Measurements from ENCODE around the gene NAT10.

Gene NAT10

DNA sequence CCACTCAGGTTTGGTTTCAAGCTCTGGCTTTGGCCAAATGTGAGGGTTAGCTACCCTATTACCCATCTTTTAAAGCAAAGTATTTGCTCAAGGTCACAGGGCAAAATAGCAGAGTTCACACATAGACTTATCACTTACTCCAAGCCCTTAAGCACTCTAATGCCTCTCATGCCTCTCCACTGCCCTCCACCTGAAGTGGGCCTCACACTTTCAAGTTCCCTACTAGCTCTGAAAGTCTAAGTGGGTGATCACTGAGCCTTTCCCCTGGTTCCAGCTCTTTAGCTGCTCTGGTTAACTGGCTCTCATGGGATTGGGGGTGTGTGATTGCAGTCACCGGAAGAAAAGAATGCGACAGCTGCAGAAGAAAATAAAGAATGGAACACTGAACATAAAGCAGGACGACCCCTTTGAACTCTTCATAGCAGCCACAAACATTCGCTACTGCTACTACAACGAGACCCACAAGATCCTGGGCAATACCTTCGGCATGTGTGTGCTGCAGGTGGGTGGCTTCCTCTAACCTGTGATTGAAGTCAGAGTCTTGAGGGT lies 6.4 kb downstream of the NAT10 start:
- DNase-seq: no peak

DNA sequence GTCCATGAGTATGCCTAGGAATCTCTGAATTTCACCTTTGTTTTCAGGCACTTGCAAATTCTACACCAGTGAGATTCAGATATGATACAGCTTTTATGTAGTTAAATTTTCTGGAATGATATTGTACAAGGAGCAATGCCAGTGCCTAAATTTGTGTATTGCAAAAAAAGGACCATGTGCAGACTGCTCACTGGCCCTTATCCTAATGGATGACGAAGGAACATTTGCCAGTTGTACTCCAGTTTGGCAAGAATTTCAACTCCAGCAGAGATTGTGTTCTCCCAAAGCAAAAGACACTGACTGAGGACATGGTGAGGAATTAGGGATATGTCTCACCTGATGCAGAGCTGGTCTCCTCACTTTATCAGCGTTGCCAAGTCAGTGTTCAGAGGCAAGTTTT lies 8.6 kb downstream of the NAT10 start:
- DNase-seq: no peak

DNA sequence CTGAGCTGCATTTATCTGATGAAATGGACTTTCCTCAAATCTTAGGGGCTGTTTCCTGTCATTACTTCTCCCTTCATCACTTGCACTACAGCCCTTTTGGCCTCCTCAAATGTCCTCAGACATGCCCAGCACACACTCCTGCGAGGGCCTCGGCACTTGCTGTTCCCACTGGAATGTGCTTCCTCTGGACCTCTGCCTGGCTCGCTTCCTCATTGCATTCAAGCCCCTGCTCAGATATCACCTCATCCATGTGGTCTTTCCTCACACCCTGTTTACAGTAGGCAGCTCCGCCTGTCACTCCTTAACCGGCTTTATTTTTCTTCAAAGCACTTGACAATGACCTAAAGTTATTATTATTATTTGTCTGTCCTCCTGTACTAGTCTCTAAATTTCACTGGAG lies 9.0 kb downstream of the NAT10 start:
- no peak for DNase-seq

DNA sequence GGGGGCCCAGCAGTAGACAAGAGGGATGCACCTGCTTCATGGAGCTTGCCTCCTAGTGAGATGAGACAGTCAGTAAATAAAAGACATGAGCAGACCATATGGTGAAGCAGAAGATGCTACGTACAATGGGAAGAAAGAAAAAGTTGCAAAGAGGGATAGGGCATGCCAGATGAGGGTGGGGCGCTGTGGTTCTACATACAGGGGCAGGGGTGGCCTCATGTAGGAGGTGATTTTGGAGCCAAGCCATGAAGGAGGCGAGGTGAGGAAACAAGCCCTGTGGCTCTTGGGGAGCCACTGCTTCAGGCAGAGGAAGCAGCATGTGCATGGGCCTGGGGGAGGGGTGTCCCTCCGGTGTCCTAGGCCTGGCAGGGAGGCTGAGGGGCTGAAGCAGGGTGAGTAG lies 15.2 kb downstream of the NAT10 start:
- no peak for DNase-seq

DNA sequence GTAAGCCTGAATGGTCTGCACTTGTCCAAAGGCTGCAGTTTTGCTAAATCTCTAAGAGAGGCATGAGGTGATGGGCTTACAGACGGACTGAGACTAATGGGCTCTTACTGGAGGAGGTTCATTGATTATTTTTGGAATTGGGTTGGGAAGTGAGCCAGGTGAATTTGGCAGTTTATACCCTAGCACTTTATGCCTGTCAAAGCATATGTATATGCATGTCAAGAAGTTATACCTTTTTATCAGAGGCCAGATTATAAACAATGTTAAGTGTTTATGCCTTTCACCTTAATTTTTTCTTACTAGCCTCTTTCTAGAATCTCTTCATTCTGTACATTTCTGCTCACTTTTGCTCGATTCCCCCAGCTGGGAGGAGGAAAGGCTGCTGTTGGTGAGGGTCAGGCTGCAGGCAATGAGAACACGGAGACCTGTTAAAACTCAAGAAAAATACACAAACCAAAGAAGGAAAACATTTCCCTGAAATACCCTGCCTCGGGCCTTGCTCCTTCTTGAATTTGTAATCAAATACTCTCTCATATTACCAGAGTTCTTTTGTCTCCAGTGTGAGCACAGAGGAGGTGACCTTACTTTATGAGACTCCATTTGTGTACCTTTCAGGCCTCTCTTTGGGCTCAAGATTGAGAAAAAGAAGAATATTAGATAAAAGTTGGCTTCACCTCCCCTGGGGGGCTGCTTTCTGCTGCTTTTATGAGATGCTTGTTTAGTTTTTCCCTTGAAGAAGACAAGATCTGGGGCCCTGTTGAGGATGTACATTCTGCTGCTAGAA lies 19.6 kb downstream of the NAT10 start:
- no peak for DNase-seq

DNA sequence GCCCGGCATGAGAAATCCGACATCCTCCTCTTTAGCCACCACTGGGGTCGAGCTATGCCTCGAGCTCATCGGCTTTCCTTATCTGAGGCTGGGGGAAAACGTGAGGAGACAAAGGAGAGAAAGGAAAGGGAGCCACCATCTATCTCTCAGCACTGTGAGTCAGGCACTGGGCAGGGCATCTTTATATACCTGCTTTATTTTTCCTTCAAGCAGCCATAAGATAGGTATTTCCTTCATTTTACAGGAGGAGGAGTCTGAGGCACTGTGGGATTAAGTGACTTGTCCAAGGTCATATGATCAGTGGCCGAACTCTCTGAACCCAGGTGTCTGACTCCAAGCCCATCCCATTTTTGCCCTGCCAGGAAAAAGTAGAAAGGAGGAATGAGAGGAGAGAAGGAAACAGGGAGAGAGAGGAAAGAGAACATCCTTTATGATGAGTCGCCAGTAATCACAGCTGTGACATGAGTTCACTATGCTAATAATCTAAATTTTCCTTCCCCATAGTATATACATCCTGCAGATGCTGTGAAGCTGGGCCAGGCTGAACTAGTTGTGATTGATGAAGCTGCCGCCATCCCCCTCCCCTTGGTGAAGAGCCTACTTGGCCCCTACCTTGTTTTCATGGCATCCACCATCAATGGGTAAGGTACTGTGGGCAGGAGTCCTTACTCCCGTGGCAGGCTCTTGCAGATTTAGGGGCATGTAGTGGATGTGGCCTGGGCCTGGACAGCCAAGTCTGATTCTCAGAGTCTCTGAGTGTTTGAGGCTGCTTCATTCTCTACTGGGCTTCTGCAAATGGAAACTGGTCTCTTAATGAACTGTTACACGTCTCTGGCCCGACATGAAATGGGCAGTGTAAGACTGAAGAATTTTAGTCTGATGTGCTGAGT lies 21.8 kb downstream of the NAT10 start:
- no peak for DNase-seq

DNA sequence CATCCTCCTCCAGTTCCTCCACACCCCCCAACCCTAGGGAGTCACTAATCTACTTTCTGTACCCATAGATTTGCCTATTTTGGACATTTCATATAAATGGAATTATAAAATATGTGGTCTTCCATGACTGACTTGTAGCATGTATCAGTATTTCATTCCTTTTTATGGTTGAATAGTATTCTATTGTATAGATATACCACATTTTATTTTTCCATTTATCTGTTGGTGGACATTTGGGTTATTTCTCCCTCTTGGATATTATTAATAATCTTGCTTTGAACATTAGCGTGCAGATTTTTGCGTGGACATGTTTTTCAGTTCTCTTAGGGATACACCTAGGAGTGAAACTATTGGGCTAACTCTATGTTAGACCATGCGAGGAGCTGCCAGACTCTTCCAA lies 23.4 kb downstream of the NAT10 start:
- DNase-seq: no peak

DNA sequence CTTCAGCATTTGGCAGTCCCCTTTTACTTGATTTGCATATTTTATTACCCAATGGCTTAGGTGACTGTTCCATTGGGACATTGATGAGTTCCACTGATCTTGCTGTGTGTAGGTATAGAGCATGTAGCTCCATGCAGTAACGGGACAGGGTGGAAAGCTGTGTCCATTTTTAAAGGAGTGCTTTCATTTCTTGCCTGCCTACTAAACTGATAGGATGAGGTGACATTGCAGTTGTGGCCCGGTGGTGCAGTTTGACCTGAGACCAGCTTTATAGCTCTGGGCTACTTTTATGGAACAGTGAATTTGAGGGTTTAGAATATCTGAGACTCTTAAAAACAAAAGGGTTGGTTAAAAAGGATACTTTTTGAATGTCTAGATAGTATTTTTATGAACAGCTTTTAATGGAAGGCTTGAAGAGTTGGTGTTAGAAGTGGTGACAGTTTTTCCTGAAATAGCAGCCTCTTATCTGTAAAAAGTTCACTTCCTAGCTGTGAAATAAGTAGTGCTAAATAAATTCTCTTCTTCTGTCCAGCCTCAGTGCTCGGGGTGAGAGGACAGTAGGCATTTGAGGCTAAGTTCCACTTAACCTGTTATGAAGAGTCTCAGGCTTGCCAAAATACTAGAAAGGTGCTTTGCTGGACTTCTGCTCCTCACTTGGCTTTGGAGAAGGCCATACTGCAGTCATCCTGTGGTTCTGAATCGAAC lies 27.0 kb downstream of the NAT10 start:
- no peak for DNase-seq

DNA sequence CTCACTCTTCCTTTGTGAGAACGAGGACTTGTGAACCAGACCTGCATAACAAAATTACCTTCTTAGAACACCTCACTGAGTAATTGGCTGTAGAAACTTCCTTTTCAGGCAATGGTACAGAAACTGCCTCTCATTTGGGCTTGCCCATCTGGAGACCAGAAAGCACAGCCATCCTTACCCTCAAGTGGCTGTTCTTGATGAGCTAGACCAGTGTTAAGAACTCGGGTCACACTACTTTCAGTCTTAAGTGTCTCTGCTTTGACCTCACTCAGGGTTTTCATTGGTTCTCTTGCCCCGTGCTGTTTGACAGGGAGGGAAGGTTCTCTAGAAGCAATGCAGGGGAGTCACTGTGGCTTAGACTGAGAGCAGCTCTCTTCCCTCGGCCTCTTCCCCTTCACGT lies 29.3 kb downstream of the NAT10 start:
- no peak for DNase-seq

DNA sequence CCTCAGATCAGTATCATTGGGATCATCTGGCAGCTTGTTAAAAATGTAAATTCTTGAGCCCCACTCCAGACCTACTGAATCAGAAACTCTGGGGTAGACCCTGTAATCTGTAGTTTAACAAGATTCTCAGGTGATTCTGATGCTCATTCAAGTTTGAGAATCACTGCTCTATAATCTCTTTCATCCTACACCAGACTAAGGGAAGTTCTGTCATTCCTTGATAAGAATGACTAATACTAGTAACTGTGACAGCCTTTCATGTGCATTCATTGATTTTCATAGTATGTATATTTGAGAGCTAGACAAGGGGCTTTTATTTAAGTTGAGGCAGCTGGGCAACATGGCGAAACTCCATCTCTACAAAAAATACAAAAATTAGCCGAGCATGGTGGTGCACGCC lies 30.0 kb downstream of the NAT10 start:
- no peak for DNase-seq

DNA sequence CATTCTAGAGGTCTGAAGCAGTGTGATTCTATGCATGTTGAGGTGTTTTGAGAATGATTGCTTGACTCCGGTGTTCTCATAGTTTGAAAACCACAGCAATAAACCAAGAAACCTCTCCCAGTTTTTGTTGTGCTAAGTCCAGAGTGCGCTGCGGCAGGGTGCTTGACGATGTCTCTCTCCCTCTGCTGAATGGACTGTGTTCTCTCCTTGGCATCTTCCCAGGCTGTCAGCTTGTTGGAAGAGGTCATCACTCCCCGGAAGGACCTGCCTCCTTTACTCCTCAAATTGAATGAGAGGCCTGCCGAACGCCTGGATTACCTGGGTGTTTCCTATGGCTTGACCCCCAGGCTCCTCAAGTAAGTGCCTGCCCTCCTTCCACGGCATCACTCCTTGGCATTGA lies 31.0 kb downstream of the NAT10 start:
- no peak for DNase-seq

DNA sequence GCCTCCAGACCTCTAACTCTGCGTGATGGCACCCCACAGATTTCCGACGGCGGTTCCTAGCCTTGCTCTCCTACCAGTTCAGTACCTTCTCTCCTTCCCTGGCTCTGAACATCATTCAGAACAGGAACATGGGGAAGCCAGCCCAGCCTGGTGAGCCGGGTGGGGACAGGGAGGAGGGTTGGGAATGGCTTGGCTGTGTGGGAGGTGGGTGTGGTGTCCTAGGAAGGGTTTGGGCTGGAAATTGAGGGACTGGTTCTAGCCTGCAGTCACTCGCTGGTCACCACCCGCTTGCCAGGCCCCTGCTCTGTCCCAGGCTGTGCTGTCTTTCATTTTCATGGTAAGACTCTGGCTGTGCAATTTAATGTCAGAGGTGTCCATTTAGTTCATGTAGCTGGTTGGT lies 33.9 kb downstream of the NAT10 start:
- DNase-seq: no peak

DNA sequence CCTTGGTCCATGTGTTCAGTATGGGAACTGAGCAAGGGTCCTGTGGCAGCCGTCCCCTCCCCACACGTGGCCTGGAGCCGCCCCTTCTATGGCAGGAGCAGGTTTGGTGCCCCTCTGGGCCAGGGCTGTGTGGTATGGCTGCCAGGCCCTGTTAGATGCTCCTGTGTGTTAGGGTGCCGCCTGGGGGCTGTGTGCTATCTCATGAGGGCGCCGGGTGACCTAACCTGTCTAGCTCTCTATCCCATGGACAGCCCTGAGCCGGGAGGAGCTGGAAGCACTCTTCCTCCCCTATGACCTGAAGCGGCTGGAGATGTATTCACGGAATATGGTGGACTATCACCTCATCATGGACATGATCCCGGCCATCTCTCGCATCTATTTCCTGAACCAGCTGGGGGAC lies 34.7 kb downstream of the NAT10 start:
- no peak for DNase-seq

DNA sequence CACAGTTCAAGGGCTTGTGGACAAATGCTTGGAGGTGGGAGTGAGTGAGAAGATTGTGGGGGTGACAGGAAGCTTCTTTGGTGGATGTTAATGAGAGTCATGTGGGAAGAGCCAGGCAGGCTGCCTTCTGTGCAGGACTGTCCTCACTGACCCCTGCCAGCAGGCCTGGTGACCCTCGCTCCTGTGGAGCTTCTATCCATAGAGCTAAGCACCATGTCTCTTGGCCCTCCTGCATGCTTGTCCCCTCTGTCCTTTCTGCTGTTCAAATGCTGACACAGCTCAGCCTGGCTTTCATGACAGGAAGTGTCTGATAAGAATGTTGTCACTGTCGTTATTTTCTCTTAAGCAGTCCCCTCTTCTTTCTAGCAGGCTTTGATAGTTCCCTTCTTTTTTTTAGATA lies 37.6 kb downstream of the NAT10 start:
- DNase-seq: no peak

DNA sequence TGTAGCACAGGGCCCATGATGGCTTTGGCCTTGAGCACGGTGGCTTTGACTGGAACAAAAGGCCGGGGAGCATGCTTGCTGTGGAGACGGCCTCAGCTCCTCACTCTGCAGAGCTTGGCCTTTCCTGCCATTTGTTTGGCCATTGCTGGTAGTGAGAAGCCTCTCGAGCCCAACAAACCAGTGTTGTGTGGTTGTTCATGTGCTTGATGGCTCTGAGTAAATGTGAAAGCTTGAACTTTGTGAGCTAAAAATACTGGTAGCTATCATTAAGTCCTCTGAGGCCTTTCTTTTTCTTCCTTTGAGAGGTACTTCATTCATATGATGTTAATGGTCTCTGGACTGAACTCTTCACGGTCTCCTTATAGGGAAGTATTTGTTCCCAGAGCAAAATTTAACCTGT lies 39.6 kb downstream of the NAT10 start:
- no peak for DNase-seq

DNA sequence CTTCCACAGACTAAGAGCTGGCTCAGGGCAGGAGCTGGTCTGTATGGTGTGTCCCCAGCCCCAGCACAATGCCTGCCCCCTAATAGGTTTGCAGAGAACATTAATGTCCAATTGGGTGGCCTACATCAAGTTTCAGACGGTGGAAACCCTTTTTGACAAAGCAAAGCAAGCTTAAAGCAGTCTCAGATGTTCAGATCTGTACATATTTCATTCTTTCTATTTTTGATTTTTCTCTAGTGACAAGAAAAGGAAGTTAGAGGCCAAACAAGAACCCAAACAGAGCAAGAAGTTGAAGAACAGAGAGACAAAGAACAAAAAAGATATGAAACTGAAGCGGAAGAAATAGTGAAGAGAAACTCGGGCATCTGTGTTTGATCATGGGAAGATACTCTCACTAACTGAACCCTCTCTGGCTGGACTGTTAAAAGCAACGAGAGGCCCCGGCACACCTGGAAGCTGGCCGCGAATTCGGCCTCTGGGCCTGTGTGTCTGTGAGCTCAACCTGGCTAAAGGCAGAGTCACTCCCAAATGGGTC lies 40.5 kb downstream of the NAT10 start:
- DNase-seq: no peak

DNA sequence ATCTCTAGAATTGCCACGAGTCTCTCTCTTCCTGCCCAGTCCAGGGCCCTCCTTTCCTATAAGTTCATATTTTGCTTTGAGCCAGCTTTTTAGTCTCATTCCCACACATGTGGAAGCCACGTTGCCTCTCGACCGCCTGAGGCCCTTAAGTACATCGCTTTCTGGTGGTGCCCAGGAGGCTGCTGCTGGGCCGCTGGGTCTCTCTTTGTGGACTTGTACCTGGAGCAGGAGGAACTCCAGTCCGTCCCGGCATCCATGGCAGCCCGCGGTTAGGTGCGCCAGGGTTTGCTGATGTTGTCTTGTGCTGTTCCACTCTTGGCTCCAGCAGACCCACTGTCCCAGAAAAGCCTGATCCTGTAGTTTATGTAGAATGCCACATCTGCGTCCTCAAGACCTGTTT lies 41.0 kb downstream of the NAT10 start:
- no peak for DNase-seq

DNA sequence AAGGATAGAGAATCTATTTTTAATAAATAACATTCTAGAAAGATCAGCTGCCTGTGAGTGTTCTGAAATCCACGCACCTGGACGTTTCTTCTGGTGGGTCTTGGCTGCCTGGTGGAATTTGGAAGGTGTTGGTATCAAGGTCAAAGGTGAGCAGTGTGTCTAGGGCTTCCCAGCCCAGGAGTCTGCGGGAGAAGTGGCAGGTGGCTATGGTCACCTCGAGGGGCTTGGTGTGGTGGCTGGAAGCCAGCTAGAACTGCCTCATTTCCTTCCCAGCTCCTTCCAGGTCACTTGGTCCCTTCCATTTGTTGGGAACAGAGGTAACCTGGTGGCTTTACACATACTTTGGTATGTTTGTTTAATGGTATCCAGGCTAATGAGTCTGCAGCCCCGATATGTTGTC lies 41.4 kb downstream of the NAT10 start:
- no peak for DNase-seq

DNA sequence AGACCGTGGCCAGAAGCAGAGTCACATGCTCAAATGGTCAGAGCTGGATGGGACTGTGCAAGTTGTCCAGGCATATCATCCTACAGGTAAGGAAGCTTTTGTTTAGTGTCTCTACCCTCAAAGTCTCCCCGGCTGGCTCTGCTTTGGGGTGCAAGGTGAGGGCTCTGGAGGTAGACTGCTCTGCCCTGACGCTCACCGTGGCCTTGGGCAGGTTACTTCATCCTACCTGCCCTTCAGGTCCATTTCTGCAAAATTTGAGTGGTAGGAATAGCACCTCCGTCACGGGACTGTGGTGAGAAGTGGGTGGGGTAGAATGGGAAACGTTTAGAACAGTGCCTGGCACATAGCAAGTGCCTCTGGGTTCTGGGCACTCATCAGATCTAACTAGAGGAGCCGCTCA lies 42.2 kb downstream of the NAT10 start:
- DNase-seq: no peak

DNA sequence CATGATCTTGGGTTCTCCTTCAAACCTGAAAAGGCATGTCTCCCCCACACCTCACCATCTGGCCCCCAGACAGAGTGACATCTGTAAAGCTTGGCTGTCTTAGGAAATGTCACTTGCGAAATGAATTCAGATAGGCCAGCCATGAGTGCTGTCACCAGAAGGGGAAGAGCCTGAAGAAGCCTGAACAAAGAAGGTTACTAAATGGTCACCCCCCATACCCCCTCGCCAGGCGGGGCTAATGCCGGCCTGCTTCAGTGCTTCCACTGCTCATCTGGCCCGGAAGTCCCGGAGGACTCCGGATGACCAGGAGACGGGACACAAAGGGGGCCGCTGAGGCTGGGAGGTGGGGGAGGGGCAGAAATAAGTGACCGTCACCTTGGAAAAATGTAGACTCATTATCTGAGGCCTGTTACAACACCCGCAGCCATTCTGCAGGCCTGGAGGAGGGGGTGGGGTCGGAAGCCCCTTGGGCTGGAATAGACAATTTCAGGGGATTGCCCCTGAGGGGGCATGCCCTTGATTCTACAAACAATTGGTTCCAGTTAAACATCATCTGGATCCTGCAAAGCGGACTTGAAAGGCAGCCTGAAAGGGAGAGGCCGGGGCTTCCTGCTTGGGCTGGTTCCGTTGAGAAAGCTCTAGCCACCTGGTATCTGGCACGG lies 43.2 kb downstream of the NAT10 start:
- no peak for DNase-seq

DNA sequence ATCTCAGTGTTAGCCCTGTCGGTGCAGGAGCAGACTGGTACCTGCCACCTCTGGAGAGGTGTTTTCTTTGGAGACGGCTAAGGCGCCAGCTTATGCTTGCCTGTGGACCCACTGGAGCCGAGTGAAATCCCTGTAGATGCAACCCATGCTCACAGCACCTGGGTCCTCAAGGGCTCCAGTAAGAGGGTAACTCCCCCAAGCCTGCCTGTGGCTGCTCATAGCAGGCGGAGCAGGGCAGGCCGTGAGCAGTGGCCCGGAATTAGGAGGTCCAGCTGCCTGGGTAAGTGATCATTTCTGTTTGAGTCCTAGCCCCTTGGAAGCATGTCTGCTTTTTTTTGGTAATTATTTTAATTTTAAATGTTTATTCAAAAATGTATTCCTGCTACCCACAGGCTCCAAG lies 43.8 kb downstream of the NAT10 start:
- no peak for DNase-seq

DNA sequence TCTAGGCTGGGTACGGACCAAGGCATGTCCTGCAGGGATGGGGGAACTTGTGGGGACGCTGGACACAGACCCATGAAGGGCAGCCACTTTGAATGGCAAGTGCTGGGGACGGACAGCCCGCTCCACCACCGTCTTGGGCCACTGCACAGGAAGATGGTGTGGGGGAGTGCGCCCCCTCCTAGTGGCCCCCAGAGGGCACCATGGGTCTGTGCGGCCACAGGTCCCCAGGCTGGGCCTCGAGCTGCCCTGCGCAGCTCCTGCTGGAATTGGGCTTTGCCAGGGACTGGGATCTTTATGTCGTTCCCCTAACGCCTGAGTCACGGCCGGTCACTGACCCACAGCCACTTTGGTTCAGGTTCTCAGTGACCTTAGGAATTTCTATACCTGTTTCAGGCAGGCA lies 44.4 kb downstream of the NAT10 start:
- no peak for DNase-seq
